GM23338 (cell line): Measurements from ENCODE around the gene DOK1. TPM values are rescaled to one million over a fixed set of nuclear protein-coding genes. Genes with fewer than 3 reads are reported as not detected.

ENCODE experiments used
- ATAC-seq: fragments of 200-7000 bp; cut with Tn5 transposase; 3 replicates; pipeline ENCODE4 v1.9.1; 2020
- DNase-seq: peaks from one replicate; pipeline ENCODE4 v3.0.0-alpha.2; 2015; ENCODE audit warnings: low spot score
- H2AFZ ChIP-seq: fragments of 200-600 bp; sonication (generic); 2 replicates; pipeline ENCODE4 v1.8.0; 2016; ENCODE audit warnings: antibody characterized with exemption, mild to moderate bottlenecking, moderate library complexity
- H3F3A ChIP-seq: fragments of 200-600 bp; sonication (generic); replicated peaks from 2 replicates; pipeline ENCODE4 v1.8.0; 2017; ENCODE audit warnings: antibody characterized with exemption, mixed run types, low read depth
- H3K27ac ChIP-seq: fragments of 200-600 bp; sonication (generic); 2 replicates; pipeline ENCODE4 v1.6.1; 2016; ENCODE audit warnings: low read depth
- H3K27me3 ChIP-seq: fragments of 200-600 bp; sonication (generic); 2 replicates; pipeline ENCODE4 v1.8.0; 2016; ENCODE audit warnings: mild to moderate bottlenecking, mixed run types, moderate library complexity; ENCODE audit not compliant: insufficient read depth
- H3K36me3 ChIP-seq: fragments of 200-600 bp; sonication (generic); 2 replicates; pipeline ENCODE4 v1.8.0; 2016; ENCODE audit warnings: mild to moderate bottlenecking; ENCODE audit not compliant: insufficient read depth
- H3K4me1 ChIP-seq: fragments of 200-600 bp; sonication (generic); 2 replicates; pipeline ENCODE4 v1.8.0; 2016; ENCODE audit warnings: mild to moderate bottlenecking, moderate library complexity; ENCODE audit not compliant: insufficient read depth
- H3K4me2 ChIP-seq: fragments of 200-600 bp; sonication (generic); 2 replicates; pipeline ENCODE4 v1.7.1; 2017; ENCODE audit warnings: mixed run types
- H3K4me3 ChIP-seq: fragments of 200-600 bp; sonication (generic); 2 replicates; pipeline ENCODE4 v1.6.1; 2016; ENCODE audit warnings: mixed run types
- H3K79me2 ChIP-seq: fragments of 200-600 bp; sonication (generic); replicated peaks from 2 replicates; pipeline ENCODE4 v1.8.0; 2017; ENCODE audit warnings: mild to moderate bottlenecking; ENCODE audit not compliant: insufficient read depth
- H3K9me2 ChIP-seq: fragments of 200-600 bp; sonication (generic); 2 replicates; pipeline ENCODE4 v1.8.0; 2017; ENCODE audit not compliant: insufficient read depth
- H4K20me1 ChIP-seq: fragments of 200-600 bp; sonication (generic); replicated peaks from 2 replicates; pipeline ENCODE4 v1.8.0; 2017; ENCODE audit warnings: mild to moderate bottlenecking; ENCODE audit not compliant: insufficient read depth
- H3K27ac Mint-ChIP-seq: 2 replicates; pipeline ENCODE4 v1.8.0; 2020; ENCODE audit warnings: inconsistent platforms, mild to moderate bottlenecking, moderate library complexity, mixed read lengths
- H3K27me3 Mint-ChIP-seq: 3 replicates; pipeline ENCODE4 v1.8.0; 2022; ENCODE audit warnings: low read depth, mild to moderate bottlenecking, moderate library complexity, mixed read lengths, inconsistent platforms; ENCODE audit not compliant: insufficient read depth, poor library complexity
- H3K36me3 Mint-ChIP-seq: 3 replicates; pipeline ENCODE4 v1.8.0; 2021; ENCODE audit warnings: low read depth, mild to moderate bottlenecking, inconsistent platforms, moderate library complexity, mixed read lengths
- H3K4me1 Mint-ChIP-seq: 3 replicates; pipeline ENCODE4 v1.8.0; 2020; ENCODE audit warnings: mild to moderate bottlenecking, inconsistent platforms, mixed read lengths
- H3K4me3 Mint-ChIP-seq: 3 replicates; pipeline ENCODE4 v1.8.0; 2021; ENCODE audit warnings: moderate library complexity, mild to moderate bottlenecking, inconsistent platforms, mixed read lengths
- H3K9me3 Mint-ChIP-seq: 3 replicates; pipeline ENCODE4 v1.8.0; 2020; ENCODE audit warnings: moderate library complexity, mild to moderate bottlenecking, inconsistent platforms, mixed read lengths
- CREB1 ChIP-seq: fragments of 250-450 bp; sonication (Bioruptor Pico); IDR thresholded peaks from 2 replicates; pipeline ENCODE4 v1.5.0; 2020; ENCODE audit warnings: low read depth, mild to moderate bottlenecking, moderate library complexity
- CTCF ChIP-seq, 2 experiments: fragments of 200-600 bp in 1 of 2; sonication (generic) in 1 of 2; conservative IDR thresholded peaks; 2 replicates each; pipeline versions ENCODE4 v1.5.1 to v1.6.1; 2016 to 2017; ENCODE audit warnings: antibody characterized with exemption in 2 of 2, low read depth in 2 of 2, mild to moderate bottlenecking in 2 of 2, moderate library complexity in 1 of 2
- ETS1 ChIP-seq: IDR thresholded peaks from 2 replicates; pipeline ENCODE4 v1.6.1; 2016; ENCODE audit warnings: antibody characterized with exemption
- EZH2 ChIP-seq: fragments of 200-600 bp; sonication (generic); IDR thresholded peaks from one replicate; pipeline ENCODE4 v1.8.0; 2017; ENCODE audit warnings: antibody characterized with exemption, mild to moderate bottlenecking, low read depth; ENCODE audit not compliant: unreplicated experiment
- EZH2phosphoT487 ChIP-seq: fragments of 200-600 bp; sonication (generic); IDR thresholded peaks from one replicate; pipeline ENCODE4 v1.8.1; 2018; ENCODE audit warnings: antibody characterized with exemption; ENCODE audit not compliant: unreplicated experiment
- JUNB ChIP-seq: IDR thresholded peaks from one replicate; pipeline ENCODE4 v1.6.1; 2016; ENCODE audit warnings: antibody characterized with exemption; ENCODE audit not compliant: unreplicated experiment
- NANOG ChIP-seq: IDR thresholded peaks from 2 replicates; pipeline ENCODE4 v1.6.1; 2016; ENCODE audit warnings: antibody characterized with exemption, borderline replicate concordance
- POLR2AphosphoS5 ChIP-seq: IDR thresholded peaks from 2 replicates; pipeline ENCODE4 v1.6.1; 2016; ENCODE audit warnings: antibody characterized with exemption, low read depth
- REST ChIP-seq: IDR thresholded peaks from one replicate; pipeline ENCODE4 v1.6.1; 2018; ENCODE audit warnings: antibody characterized with exemption; ENCODE audit not compliant: unreplicated experiment
- STAT1 ChIP-seq: IDR thresholded peaks from one replicate; pipeline ENCODE4 v1.6.1; 2016; ENCODE audit warnings: antibody characterized with exemption; ENCODE audit not compliant: unreplicated experiment
- ZNF114 ChIP-seq: fragments of 250-450 bp; sonication (Bioruptor Pico); IDR thresholded peaks from 2 replicates; pipeline ENCODE4 v1.5.0; 2020; ENCODE audit warnings: mild to moderate bottlenecking, moderate library complexity
- ZNF331 ChIP-seq: fragments of 250-450 bp; sonication (Bioruptor Pico); IDR thresholded peaks from 2 replicates; pipeline ENCODE4 v1.5.0; 2020; ENCODE audit warnings: low read depth, mild to moderate bottlenecking, moderate library complexity
- ZNF462 ChIP-seq: fragments of 250-450 bp; sonication (Bioruptor Pico); IDR thresholded peaks from 2 replicates; pipeline ENCODE4 v1.5.0; 2020; ENCODE audit warnings: mild to moderate bottlenecking, moderate library complexity
- polyA plus RNA-seq: library from polyadenylated mRNA; unstranded; fragments of >200 nt; fragmentation: Nextera tagmentation; extraction: Ambion mirVana; gene quantifications from 2 replicates; pipeline ENCODE4 v1.2.1, GENCODE V29; 2016
- total RNA-seq: library from RNA; depleted of rRNA; stranded (reverse); fragments of >200 nt; shearing (Covaris generic); gene quantifications from 2 replicates; pipeline ENCODE4 v1.2.3, GENCODE V29; 2014

The DOK1 gene
- total and polyA plus RNA-seq, 2 experiments from 2014 or later = 3.9 to 15.5 TPM

GRCh38 chr2:74597410-74597809 is 42.9 kb downstream of the DOK1 start:
- H3K9me2 ChIP-seq = no peaks in the 10 kb centered on the region
- Mint-ChIP-seq H3K27me3 (no peaks in the 10 kb centered on the region), H3K27ac (no peak overlapping the region), H3K4me1 (no peaks in the 10 kb centered on the region), H3K9me3 (no peaks in the 10 kb centered on the region), H3K4me3 (no peak overlapping the region), H3K36me3 (no peaks in the 10 kb centered on the region)
- H3K4me3 ChIP-seq = no peak overlapping the region
- H3K27me3 ChIP-seq = no peaks in the 10 kb centered on the region; the same call in 1 of the 2 replicates
- DNase-seq (no peak), ATAC-seq (no peak)
- no peaks in the 10 kb centered on the region for H3F3A ChIP-seq
- H3K36me3 ChIP-seq = no peaks in the 10 kb centered on the region
- H4K20me1 ChIP-seq = peaks cover 8% of the 10 kb centered on the region; the same call in 1 of the 2 replicates
- H2AFZ ChIP-seq = no peak overlapping the region
- no peak overlapping the region for H3K4me2 ChIP-seq
- H3K27ac ChIP-seq = no peak overlapping the region
- H3K79me2 ChIP-seq = no peaks in the 10 kb centered on the region
- TF ChIP-seq EZH2phosphoT487 = no peak
- TF ChIP-seq STAT1 = no peak
- no peak for TF ChIP-seq CREB1 (CRISPR knock-in tag)
- no peak for TF ChIP-seq NANOG
- TF ChIP-seq ZNF462 = no peak
- TF ChIP-seq REST = no peak
- TF ChIP-seq ZNF331 (CRISPR knock-in tag) = no peak
- no peak for TF ChIP-seq EZH2
- TF ChIP-seq CTCF (conservative IDR thresholded peaks at IDR 0.05; ENCODE audit: low read depth in 2 of 2) = no peak
- TF ChIP-seq JUNB = no peak
- TF ChIP-seq POLR2AphosphoS5 = no peak
- no peak for TF ChIP-seq ETS1
- no peak for TF ChIP-seq ZNF114 (CRISPR knock-in tag)
- H3K4me1 ChIP-seq = no peaks in the 10 kb centered on the region
